ENCODE measurements around the gene MALRD1.

DNA sequence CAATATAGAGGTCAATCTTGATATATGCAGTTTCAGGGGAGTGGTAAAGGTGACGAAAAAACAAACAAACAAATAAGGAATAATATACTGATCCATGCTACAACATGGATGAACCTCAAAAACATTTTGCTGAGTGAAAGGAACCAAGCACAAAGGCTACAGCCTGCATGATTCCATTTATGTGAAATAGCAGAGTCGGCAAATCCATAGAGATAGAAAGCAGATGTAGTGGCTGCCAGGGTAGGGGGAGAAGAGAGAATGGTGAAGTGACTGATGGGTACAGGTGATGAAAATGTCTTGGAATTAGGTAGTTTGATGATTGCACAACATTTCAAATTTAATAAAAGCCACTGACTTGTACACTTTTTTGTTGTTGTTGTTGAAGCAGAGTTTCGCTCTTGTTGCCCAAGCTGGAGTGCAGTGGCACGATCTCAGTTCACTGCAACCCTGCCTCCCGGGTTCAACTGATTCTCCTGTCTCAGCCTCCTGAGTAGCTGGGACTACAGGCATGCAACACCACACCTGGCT is 71.8 kb downstream of the MALRD1 start:
- TF ChIP-seq, protein P1, sequence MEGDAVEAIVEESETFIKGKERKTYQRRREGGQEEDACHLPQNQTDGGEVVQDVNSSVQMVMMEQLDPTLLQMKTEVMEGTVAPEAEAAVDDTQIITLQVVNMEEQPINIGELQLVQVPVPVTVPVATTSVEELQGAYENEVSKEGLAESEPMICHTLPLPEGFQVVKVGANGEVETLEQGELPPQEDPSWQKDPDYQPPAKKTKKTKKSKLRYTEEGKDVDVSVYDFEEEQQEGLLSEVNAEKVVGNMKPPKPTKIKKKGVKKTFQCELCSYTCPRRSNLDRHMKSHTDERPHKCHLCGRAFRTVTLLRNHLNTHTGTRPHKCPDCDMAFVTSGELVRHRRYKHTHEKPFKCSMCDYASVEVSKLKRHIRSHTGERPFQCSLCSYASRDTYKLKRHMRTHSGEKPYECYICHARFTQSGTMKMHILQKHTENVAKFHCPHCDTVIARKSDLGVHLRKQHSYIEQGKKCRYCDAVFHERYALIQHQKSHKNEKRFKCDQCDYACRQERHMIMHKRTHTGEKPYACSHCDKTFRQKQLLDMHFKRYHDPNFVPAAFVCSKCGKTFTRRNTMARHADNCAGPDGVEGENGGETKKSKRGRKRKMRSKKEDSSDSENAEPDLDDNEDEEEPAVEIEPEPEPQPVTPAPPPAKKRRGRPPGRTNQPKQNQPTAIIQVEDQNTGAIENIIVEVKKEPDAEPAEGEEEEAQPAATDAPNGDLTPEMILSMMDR (IDR thresholded peaks at IDR 0.05), result no peak
- no peak for TF ChIP-seq POLR2A (IDR thresholded peaks at IDR 0.05)

Measured in body of pancreas (tissue), 4 donors.